Kidney (tissue), 14 donors: ENCODE measurements around the gene ADI1. TPM values are rescaled to one million over a fixed set of nuclear protein-coding genes. Genes with fewer than 3 reads are reported as not detected.

Experiments used
- DNase-seq, 5 donors: peaks; one replicate each; pipeline ENCODE4 v3.0.0-alpha.2; 2013 to 2020
- FAIRE-seq: peaks from 2 replicates; lab custom pipeline; 2012; peaks lifted over from hg19 to GRCh38; lab: Jason Lieb, UNC
- H3K27ac ChIP-seq, 2 donors: one replicate each; pipeline ENCODE4 v1.7.0; 2013; ENCODE audit warnings: low read depth in 2 of 2, low read length in 2 of 2, inconsistent platforms in 1 of 2
- H3K27me3 ChIP-seq: one replicate; pipeline ENCODE4 v1.7.1; 2013; ENCODE audit warnings: low read length, inconsistent platforms; ENCODE audit not compliant: control insufficient read depth, insufficient read depth
- H3K36me3 ChIP-seq, 3 donors: one replicate each; pipeline versions ENCODE4 v1.7.0 to v1.7.1; 2013; ENCODE audit warnings: low read length in 3 of 3, control low read depth in 1 of 3, inconsistent platforms in 1 of 3; ENCODE audit not compliant: insufficient read depth in 3 of 3, control insufficient read depth in 2 of 3
- H3K4me1 ChIP-seq, 3 donors: one replicate each; pipeline versions ENCODE4 v1.7.0 to v1.7.1; 2013; ENCODE audit warnings: low read length in 3 of 3, inconsistent platforms in 1 of 3, low read depth in 1 of 3; ENCODE audit not compliant: control insufficient read depth in 2 of 3, insufficient read depth in 2 of 3
- H3K4me3 ChIP-seq, 3 donors: one replicate each; pipeline versions ENCODE4 v1.7.0 to v1.8.1; 2013; ENCODE audit warnings: low read length in 3 of 3, control low read depth in 1 of 3, inconsistent platforms in 1 of 3
- H3K9ac ChIP-seq, 3 donors: one replicate each; pipeline versions ENCODE4 v1.7.0 to v1.7.1; 2013; ENCODE audit warnings: low read length in 3 of 3, control low read depth in 1 of 3, inconsistent platforms in 1 of 3
- H3K9me3 ChIP-seq, 3 donors: one replicate each; pipeline versions ENCODE4 v1.7.0 to v1.7.1; 2013; ENCODE audit warnings: low read length in 3 of 3, control low read depth in 1 of 3, inconsistent platforms in 1 of 3; ENCODE audit not compliant: control insufficient read depth in 2 of 3, insufficient read depth in 1 of 3
- CTCF ChIP-seq: IDR thresholded peaks from 3 replicates; pipeline ENCODE4 v1.5.1; 2012; ENCODE audit warnings: mild to moderate bottlenecking, moderate library complexity, borderline replicate concordance; ENCODE audit not compliant: insufficient read depth; ENCODE audit errors: extremely low read depth
- intact Hi-C: fragments of 100-400 bp; cut with DNase I; formaldehyde crosslinking; loops from one replicate; pipeline ENCODE4 v1.11.1; 2022
- polyA plus RNA-seq: library from polyadenylated mRNA; stranded (reverse); fragments of 350-450 nt; fragmentation: Illumina TruSeq; extraction: RNeasy Lipid Tissue Mini Kit (QIAGEN cat#74804); gene quantifications from one replicate; pipeline ENCODE4 v1.2.3, GENCODE V29; 2014; ENCODE audit warnings: low read depth, low replicate concordance; ENCODE audit not compliant: insufficient read depth
- total RNA-seq: library from RNA; stranded (reverse); fragmentation: NEBNext Ultra II Directional; extraction: Animal tissue kit (Norgen Biotek cat#: 25700); gene quantifications from one replicate; pipeline ENCODE4 v1.2.1, GENCODE V29; 2021
- donor health status: control.
- donor health status: control.
- donor health status: control.
- donor health status: control.
- donor health status: control.
- donor health status: DM: yes; HTN: yes; CAD: no.
- donor health status: Normal renal cell carcinoma (clear cell type).

The ADI1 gene
- total and polyA plus RNA-seq, 2 donors from 2014 or later: 74.0 to 236 TPM

DNA sequence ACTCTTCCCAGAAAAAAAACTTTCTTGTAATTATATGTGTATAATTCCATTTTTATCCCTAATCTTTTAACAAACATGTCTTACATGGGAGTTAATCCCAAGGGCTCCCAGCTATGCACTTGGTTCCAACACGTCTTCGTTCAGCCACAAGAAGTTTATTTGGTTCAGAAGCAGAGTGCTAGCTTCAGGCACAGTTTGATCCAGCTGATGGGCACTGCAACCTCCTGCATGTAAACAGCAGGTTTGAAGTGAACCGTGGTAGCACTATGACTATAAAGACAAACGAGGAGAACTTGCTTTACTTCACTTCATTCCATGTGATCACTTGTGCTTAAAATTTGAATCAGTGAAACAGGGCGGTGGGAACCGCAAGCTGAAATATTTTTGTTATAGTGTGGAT lies 45.8 kb upstream of the ADI1 start:
- intact Hi-C loops: no loop called here
- no peak for FAIRE-seq
- no peak overlapping the region for H3K4me3 ChIP-seq
- H3K4me1 ChIP-seq: no peaks in the 10 kb centered on the region
- H3K27me3 ChIP-seq: no peaks in the 10 kb centered on the region
- H3K9ac ChIP-seq: no peak overlapping the region
- no peaks in the 10 kb centered on the region for H3K9me3 ChIP-seq
- no peak for TF ChIP-seq CTCF
- H3K27ac ChIP-seq: no peak overlapping the region
- H3K36me3 ChIP-seq: no peaks in the 10 kb centered on the region
- no peak for DNase-seq

DNA sequence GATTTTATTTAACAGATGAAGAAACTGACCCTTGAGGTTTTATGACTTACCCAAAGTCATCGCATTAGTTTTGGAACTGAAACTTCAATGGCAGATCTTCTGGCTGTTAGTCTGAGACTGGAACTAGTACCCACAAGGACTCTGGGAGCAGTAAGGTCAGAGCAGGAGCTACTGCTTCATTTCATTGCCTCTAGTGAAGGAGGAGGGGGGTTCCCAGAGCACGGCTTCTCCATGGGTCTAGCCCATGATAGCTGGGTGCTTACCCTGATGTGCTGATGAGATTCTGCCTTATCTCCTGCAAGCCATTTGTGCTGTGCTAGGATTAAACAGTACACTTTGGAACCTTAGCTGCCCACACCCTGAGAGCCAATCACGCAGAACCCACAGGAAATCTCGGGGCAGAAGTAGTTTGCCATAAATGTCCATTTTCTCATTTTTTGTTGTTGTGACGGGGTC lies 44.2 kb upstream of the ADI1 start:
- no peak for TF ChIP-seq CTCF
- DNase-seq (no peak), FAIRE-seq (no peak)
- Histone ChIP-seq H3K27ac (no peak overlapping the region), H3K9me3 (no peaks in the 10 kb centered on the region), H3K9ac (no peak overlapping the region), H3K27me3 (no peaks in the 10 kb centered on the region), H3K4me1 (no peaks in the 10 kb centered on the region), H3K36me3 (no peaks in the 10 kb centered on the region), H3K4me3 (no peak overlapping the region)
- intact Hi-C loops: no loop called here

GRCh38 chr2:3558205-3559014 lies 39.1 kb upstream of the ADI1 start, which contains the start of gene RNASEH1:
RNASEH1 (minus strand) TSS chr2:3558333; CDS start chr2:3558260, 73 bp downstream.
- peaks cover 3 to 18% (median 8%) of the 10 kb centered on the region in 3 donors for H3K36me3 ChIP-seq
- TF ChIP-seq CTCF: no peak
- DNase-seq (peak; percentile 98 to 99 (median 99)), FAIRE-seq (peak; percentile 52)
- no peaks in the 10 kb centered on the region for H3K9me3 ChIP-seq
- intact Hi-C loops: no loop called here
- peak within 1 kb of the TSS; percentile 74 to 88 for H3K27ac ChIP-seq
- peak within 1 kb of the TSS; percentile 63 to 98 (median 81) for H3K9ac ChIP-seq
- H3K27me3 ChIP-seq: no peaks in the 10 kb centered on the region
- peaks cover 0 to 4% (median 0%) of the 10 kb centered on the region in 3 donors for H3K4me1 ChIP-seq
- H3K4me3 ChIP-seq: peak within 1 kb of the TSS; percentile 88 to 95 (median 90)
